ENCODE data around the gene CWF19L1.
"Not testable (repeated sequence)": the region's sequence is repeated elsewhere in the genome, so short reads cannot be mapped to it uniquely, and the experiment has no call there.

The CWF19L1 gene

DNA sequence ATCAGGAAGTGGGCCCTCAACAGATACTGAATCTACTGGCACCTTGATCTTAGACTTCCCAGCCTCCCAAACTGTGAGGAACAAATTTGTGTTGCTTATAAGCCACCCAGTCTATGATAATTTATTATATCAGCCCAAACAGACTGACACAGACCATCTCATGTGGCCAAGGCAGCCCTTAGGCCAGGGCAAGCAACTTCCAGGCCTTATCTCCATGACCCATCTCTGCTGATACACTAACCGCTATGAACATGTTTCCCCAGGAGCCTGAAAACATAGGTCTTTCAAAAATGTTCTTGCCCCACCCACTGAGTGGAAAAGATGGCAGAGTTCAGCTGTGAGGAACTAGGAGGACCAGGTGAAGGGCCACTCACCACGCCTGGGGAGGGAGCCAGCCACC lies 22.2 kb upstream of the CWF19L1 start:
- TF ChIP-seq, protein P1, sequence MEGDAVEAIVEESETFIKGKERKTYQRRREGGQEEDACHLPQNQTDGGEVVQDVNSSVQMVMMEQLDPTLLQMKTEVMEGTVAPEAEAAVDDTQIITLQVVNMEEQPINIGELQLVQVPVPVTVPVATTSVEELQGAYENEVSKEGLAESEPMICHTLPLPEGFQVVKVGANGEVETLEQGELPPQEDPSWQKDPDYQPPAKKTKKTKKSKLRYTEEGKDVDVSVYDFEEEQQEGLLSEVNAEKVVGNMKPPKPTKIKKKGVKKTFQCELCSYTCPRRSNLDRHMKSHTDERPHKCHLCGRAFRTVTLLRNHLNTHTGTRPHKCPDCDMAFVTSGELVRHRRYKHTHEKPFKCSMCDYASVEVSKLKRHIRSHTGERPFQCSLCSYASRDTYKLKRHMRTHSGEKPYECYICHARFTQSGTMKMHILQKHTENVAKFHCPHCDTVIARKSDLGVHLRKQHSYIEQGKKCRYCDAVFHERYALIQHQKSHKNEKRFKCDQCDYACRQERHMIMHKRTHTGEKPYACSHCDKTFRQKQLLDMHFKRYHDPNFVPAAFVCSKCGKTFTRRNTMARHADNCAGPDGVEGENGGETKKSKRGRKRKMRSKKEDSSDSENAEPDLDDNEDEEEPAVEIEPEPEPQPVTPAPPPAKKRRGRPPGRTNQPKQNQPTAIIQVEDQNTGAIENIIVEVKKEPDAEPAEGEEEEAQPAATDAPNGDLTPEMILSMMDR (IDR thresholded peaks at IDR 0.05; ENCODE audit: insufficient read depth, low read length, poor library complexity, severe bottlenecking) = no peak
- no peak overlapping the region for H3K4me3 ChIP-seq (replicated peaks; ENCODE audit: low read depth, low read length)
- H3K36me3 ChIP-seq (ENCODE audit: control insufficient read depth, insufficient read depth, low read length) = no peaks in the 10 kb centered on the region
- no peak for DNase-seq (ENCODE audit: extremely low read depth, insufficient read length)
- no peaks in the 10 kb centered on the region for H3K27me3 ChIP-seq (replicated peaks; ENCODE audit: control insufficient read depth, insufficient read depth, low read length)

DNA sequence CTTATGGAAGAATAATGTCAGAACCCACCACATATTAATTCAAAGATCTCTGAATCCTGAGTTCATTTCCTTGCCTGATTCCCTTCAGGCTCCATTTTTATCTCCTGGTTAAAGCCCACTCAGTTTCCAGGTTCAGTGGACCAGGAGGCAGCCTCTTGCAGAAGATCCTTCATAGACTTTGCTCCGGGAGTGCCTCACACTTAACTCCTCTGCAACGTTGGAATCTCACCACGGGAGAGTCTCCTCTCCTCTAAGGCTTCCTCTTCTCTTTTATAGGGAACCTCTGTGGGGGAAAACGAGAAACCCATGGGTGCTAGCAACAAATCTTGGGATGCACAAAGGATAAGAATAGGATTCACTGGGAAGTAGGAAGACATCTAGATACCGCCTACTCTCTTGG lies 20.8 kb upstream of the CWF19L1 start:
- no peak for DNase-seq (ENCODE audit: extremely low read depth, insufficient read length)
- H3K27me3 ChIP-seq (replicated peaks; ENCODE audit: control insufficient read depth, insufficient read depth, low read length) = no peaks in the 10 kb centered on the region
- TF ChIP-seq, protein P1 (IDR thresholded peaks at IDR 0.05; ENCODE audit: insufficient read depth, low read length, poor library complexity, severe bottlenecking) = no peak
- no peak overlapping the region for H3K4me3 ChIP-seq (replicated peaks; ENCODE audit: low read depth, low read length)
- H3K36me3 ChIP-seq (ENCODE audit: control insufficient read depth, insufficient read depth, low read length) = no peaks in the 10 kb centered on the region; the same call in 1 of the 2 replicates

DNA sequence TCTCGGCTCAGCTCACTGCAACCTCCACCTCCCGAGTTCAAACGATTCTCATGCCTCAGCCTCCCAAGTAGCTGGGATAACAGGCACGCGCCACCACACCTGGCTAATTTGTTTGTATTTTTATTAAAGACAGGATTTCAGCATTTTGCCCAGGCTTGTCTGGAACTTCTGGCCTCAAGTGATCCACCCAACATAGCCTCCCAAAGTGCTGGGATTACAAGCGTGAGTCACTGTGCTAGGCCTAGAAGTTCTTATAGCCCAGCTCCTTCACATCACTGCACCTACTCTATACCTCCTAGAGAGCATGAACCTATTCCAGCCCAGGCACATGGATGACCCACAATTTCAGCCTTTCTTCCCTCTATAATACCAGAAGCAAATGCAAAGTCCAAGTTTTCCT lies 20.3 kb upstream of the CWF19L1 start:
- H3K4me3 ChIP-seq (replicated peaks; ENCODE audit: low read depth, low read length) = no peak overlapping the region
- no peak for DNase-seq (ENCODE audit: extremely low read depth, insufficient read length)
- no peaks in the 10 kb centered on the region for H3K27me3 ChIP-seq (replicated peaks; ENCODE audit: control insufficient read depth, insufficient read depth, low read length)
- TF ChIP-seq, protein P1 (IDR thresholded peaks at IDR 0.05; ENCODE audit: insufficient read depth, low read length, poor library complexity, severe bottlenecking) = no peak
- no peaks in the 10 kb centered on the region; the same call in 1 of the 2 replicates for H3K36me3 ChIP-seq (ENCODE audit: control insufficient read depth, insufficient read depth, low read length)

DNA sequence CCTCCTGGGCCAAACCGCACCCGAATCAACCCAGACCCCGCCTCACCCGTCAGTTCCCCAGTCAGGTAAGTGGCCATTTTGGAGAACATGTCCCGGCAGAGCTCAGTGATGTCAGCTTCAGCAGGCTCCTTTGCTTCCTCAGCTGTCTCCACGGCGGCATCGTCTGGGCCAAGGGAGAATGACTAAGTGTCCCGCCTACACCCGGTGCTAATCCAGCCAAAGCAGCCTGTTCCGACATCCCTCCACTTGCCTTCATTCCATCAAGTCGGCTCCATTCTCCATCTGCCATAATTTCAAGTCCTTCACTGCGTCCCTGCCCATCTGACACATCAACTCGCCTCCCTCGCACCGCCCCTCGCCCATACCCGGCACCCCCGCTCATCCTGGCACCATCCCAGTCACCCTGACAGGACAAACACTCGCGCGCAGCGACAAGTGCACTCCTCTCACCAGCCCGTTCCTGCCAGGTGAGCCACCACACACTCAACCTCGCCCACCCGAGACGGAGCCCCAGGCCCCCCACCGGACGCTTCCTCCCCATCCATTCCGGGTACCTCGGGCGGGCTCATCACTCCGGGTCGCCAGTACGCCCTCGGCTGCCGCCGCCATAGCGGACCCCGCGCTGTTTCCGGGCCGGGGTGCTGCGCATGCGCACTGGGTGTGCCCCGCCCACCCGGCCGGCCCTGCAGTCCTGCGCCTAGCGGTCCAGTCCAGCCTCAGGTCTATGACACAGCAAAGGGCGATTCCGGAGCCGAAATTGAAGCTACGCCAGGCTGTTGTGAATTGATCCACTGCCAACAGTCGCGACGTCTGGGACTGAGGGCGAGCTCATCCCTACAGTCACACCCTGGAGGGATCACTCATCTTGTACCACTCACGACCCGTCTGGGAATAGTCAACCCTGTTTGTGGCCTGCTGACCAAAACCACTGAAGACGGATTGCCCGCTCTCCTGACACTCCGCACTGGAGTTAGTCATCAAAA lies 18.9 kb upstream of the CWF19L1 start, which contains the start of gene BLOC1S2:
Gene BLOC1S2, minus strand, starts transcription at position 630 of the 983 bp plus-strand sequence. Its CDS starts 21 bp downstream, at position 609.
- DNase-seq (ENCODE audit: extremely low read depth, insufficient read length) = peak; percentile 93
- Histone ChIP-seq H3K4me3 (replicated peaks; ENCODE audit: low read depth, low read length) (peak within 1 kb of the TSS; percentile 93), H3K36me3 (ENCODE audit: control insufficient read depth, insufficient read depth, low read length) (peaks cover 4% of the 10 kb centered on the region), H3K27me3 (replicated peaks; ENCODE audit: control insufficient read depth, insufficient read depth, low read length) (no peaks in the 10 kb centered on the region)
- TF ChIP-seq, protein P1 (IDR thresholded peaks at IDR 0.05; ENCODE audit: insufficient read depth, low read length, poor library complexity, severe bottlenecking) = no peak

DNA sequence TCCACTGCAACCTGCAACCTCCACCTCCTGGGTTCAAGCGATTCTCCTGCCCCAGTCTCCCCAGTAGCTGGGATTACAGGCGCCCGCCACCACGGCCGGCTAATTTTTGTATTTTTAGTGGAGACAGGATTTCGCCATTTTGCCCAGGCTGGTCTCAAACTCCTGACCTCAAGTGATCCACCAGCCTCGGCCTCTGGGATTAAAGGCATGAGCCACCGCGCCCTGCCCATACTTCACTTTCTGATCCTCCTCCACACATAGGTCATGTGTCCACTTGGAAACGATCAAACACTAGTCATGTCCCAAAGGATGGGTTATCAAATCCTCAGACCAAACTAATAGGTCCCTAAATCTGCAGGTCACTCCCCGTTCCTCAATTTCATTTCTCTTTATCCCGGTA lies 17.9 kb upstream of the CWF19L1 start:
- DNase-seq (ENCODE audit: extremely low read depth, insufficient read length); H3K36me3 ChIP-seq (ENCODE audit: control insufficient read depth, insufficient read depth, low read length); H3K27me3 ChIP-seq (replicated peaks; ENCODE audit: control insufficient read depth, insufficient read depth, low read length): not testable (repeated sequence)
- H3K4me3 ChIP-seq (replicated peaks; ENCODE audit: low read depth, low read length) = peak overlapping the region; percentile 93

DNA sequence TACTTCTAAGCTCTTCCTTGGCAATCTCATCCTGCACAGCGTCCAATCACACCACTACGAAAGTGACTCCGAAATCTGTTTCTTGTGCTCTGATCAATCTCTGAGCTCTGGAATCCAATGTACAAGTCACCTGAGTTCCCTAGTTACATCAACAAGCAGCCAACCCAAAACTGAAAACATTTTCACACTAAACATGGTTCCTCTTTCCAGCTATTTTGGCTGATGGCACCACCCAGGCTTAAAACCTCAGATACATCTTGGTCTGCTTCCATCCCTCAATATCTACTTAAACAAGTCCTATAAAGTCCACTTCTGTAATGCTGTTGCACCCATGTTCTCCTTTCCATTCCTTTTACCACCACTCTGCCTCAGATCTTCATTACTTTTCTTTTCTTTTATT lies 15.5 kb upstream of the CWF19L1 start:
- TF ChIP-seq, protein P1 (IDR thresholded peaks at IDR 0.05; ENCODE audit: insufficient read depth, low read length, poor library complexity, severe bottlenecking) = no peak
- no peak overlapping the region for H3K4me3 ChIP-seq (replicated peaks; ENCODE audit: low read depth, low read length)
- H3K27me3 ChIP-seq (replicated peaks; ENCODE audit: control insufficient read depth, insufficient read depth, low read length) = no peaks in the 10 kb centered on the region
- peaks cover 7% of the 10 kb centered on the region for H3K36me3 ChIP-seq (ENCODE audit: control insufficient read depth, insufficient read depth, low read length)
- DNase-seq (ENCODE audit: extremely low read depth, insufficient read length) = no peak

DNA sequence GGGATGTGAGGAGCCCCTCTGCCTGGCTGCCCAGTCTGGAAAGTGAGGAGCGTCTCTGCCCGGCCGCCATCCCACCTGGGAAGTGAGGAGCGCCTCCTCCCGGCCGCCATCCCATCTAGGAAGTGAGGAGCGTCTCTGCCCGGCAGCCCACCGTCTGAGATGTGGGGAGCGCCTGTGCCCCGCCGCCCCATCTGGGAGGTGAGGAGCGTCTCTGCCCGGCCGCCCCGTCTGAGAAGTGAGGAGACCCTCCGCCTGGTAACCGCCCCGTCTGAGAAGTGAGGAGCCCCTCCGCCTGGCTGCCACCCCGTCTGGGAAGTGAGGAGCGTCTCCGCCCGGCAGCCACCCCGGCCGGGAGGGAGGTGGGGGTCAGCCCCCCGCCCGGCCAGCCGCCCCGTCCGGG lies 9.5 kb upstream of the CWF19L1 start:
- H3K27me3 ChIP-seq (replicated peaks; ENCODE audit: control insufficient read depth, insufficient read depth, low read length); DNase-seq (ENCODE audit: extremely low read depth, insufficient read length); H3K4me3 ChIP-seq (replicated peaks; ENCODE audit: low read depth, low read length): not testable (repeated sequence)
- peaks cover 10% of the 10 kb centered on the region for H3K36me3 ChIP-seq (ENCODE audit: control insufficient read depth, insufficient read depth, low read length)

Measured in GM06990 (cell line).